Activated naive CD8-positive, alpha-beta T cell treated with anti-CD3 and anti-CD28 coated beads, Interleukin-2, amount 10 ng/mL, durations not matched to agents 7 days and 5 days (primary cell): ENCODE results near the gene MIAT. TPM values are rescaled to one million over a fixed set of nuclear protein-coding genes. Genes with fewer than 3 reads are reported as not detected.
A peak's percentile ranks its signal among the peaks of the same experiment; 100 is the strongest.
"Not testable (repeated sequence)": the region's sequence is repeated elsewhere in the genome, so short reads cannot be mapped to it uniquely, and the experiment has no call there.

Source experiments
- ATAC-seq: fragments of 150-1000 bp; cut with Tn5 transposase; one replicate; pipeline ENCODE4 v1.10.0; 2021; ENCODE audit warnings: low read depth, moderate library complexity
- POLR2A ChIA-PET: fragments of 350-600 bp; sonication (Branson Sonifier 250); formaldehyde crosslinking; loops from one replicate; lab custom pipeline; 2021; ENCODE audit warnings: antibody characterized with exemption; lab: Charles Lee
- DNase-seq: peaks from one replicate; pipeline ENCODE4 v3.0.0; 2021
- H3K27ac Mint-ChIP-seq: one replicate; pipeline ENCODE4 v1.8.0; 2022; ENCODE audit warnings: mild to moderate bottlenecking, mixed read lengths
- H3K27me3 Mint-ChIP-seq: one replicate; pipeline ENCODE4 v1.8.0; 2022; ENCODE audit warnings: mild to moderate bottlenecking, moderate library complexity, mixed read lengths
- H3K36me3 Mint-ChIP-seq: one replicate; pipeline ENCODE4 v1.8.0; 2021; ENCODE audit warnings: mild to moderate bottlenecking, mixed read lengths
- H3K4me1 Mint-ChIP-seq: one replicate; pipeline ENCODE4 v1.8.0; 2021; ENCODE audit warnings: mixed read lengths
- H3K4me3 Mint-ChIP-seq: one replicate; pipeline ENCODE4 v1.8.0; 2022; ENCODE audit warnings: mild to moderate bottlenecking, moderate library complexity, mixed read lengths
- H3K9me3 Mint-ChIP-seq: one replicate; pipeline ENCODE4 v1.8.0; 2021; ENCODE audit warnings: mixed read lengths
- total RNA-seq, 2 experiments: library from RNA; stranded (reverse); gene quantifications; one replicate each; pipeline ENCODE4 v1.2.3, GENCODE V29; 2021

Gene MIAT
- total RNA-seq, 2 experiments from 2014 or later: 190 to 229 TPM

DNA sequence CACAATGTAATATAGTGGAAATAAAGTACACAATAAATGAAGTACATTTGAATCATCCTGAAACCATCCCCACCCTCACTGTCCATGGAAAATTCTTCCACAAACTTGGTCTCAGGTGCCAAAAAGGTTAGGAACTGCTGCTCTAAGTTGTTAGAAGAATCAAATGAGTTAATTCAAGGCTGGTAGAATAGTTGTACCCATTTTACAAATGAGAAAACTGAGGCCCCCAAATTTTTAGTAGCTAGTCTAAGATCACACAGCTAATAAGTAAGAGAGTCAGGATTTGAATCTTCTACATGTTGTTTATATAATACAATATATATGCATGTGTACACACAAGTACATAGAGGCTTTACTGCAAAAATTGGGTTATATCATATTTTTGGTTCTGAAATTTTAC is 43.1 kb downstream of the MIAT start:
- no peak overlapping the region for H3K27ac Mint-ChIP-seq

DNA sequence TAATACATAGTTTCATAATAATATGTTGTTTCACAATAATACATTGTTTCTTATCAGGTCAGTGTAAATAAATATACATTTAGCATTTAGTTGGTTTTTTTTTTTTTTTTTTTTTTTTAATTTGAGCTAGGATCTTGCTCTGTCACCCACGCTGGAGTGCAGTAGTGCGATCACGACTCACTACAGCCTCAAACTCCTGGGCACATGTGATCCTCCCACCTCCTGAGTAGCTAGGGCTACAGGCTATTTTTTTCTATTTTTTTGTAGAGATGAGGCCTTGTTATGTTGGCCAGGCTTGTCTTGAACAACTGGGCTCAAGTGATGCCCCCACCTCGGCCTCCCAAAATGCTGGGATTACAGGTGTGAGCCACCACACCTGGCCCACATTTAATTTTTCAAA is 43.5 kb downstream of the MIAT start:
- Mint-ChIP-seq H3K27ac (no peak overlapping the region), H3K36me3 (peaks cover 25% of the 10 kb centered on the region), H3K27me3 (no peaks in the 10 kb centered on the region), H3K4me1 (peaks cover 2% of the 10 kb centered on the region), H3K4me3 (no peak overlapping the region), H3K9me3 (peaks cover 6% of the 10 kb centered on the region)
- ATAC-seq: no peak
- no peak for DNase-seq
- POLR2A ChIA-PET: interaction anchor here (0.6 to 1.0 kb wide), 2 partner anchors 11 to 222 kb away, joined by 3 read pairs; no protein-coding TSS in a partner anchor

More for the DNA sequence above, 43.1 kb downstream of the MIAT start:
- Mint-ChIP-seq H3K9me3 (peaks cover 6% of the 10 kb centered on the region), H3K36me3 (peaks cover 26% of the 10 kb centered on the region), H3K4me3 (no peak overlapping the region), H3K27me3 (no peaks in the 10 kb centered on the region), H3K4me1 (peaks cover 2% of the 10 kb centered on the region)
- POLR2A ChIA-PET: interaction anchor here (1.0 kb wide), 1 partner anchor 11 kb away, joined by 3 read pairs; no protein-coding TSS in a partner anchor
- no peak for DNase-seq
- no peak for ATAC-seq

DNA sequence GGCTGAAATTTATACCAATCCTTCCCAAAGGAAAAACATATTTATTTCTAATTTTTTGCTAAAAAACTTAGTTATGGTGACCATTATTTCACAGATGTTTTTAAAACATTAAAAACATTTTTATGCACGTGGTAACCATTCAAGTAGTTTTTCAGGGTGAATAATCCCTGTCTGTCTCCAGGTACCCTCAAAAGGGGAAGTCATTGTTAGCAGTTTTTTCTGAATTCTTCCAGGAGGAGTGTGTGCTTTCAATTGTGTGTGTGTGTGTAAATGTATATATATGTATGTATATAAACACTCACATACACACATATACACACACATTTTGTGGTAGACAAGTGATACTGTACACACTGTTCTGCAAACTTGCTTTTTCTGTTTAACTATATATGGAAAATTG is 43.9 kb downstream of the MIAT start:
- DNase-seq (no peak), ATAC-seq (no peak)
- peaks cover 6% of the 10 kb centered on the region for H3K9me3 Mint-ChIP-seq
- H3K27ac Mint-ChIP-seq: no peak overlapping the region
- no peak overlapping the region for H3K4me3 Mint-ChIP-seq
- peaks cover 2% of the 10 kb centered on the region for H3K4me1 Mint-ChIP-seq
- peaks cover 25% of the 10 kb centered on the region for H3K36me3 Mint-ChIP-seq
- POLR2A ChIA-PET: interaction anchor here (0.6 to 1.0 kb wide), 2 partner anchors 10 to 222 kb away, joined by 3 read pairs; no protein-coding TSS in a partner anchor
- no peaks in the 10 kb centered on the region for H3K27me3 Mint-ChIP-seq

DNA sequence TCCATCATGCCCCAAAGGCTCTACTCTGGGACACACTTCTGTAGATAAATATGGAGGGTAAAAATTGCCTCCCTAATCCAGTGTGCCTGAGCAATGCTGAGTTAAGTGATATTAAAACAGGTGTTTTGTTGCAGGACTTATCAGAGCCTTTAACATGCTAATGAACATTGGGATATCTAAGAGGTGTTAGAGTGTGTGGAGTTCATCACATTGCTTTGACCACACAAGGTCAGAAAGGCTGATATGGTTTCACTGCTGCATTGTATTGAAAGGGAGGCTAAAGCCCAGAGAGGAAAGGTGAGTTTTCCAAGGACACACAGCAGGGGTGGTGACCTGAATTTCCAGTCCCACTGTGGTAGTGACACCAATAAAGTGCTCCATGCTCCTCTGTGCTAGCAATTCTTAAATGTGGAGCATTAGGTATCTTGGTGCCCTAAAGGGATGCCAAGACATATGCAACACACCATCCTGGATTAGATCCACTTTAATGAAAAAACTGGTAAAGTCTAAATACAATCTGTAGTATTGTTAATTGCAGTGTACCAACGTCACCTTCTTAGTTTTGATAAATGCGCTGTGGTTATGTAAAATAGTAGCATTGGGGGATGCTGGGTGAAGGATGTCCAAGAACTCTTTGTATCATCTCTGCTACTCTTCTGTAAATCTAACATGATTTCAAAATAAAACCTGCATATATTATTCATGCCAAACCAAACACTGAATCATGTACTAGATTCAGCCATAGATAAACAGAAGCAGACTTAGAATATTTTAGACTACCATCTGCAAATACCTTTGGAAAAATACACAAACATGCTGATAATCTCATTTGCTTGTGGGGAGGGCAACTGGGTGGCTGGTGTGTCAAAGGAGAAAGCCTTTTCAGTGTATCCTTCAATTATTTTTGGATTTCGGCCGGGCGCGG is 45.8 kb downstream of the MIAT start:
- H3K4me1 Mint-ChIP-seq: peaks cover 2% of the 10 kb centered on the region
- peaks cover 6% of the 10 kb centered on the region for H3K9me3 Mint-ChIP-seq
- peaks cover 29% of the 10 kb centered on the region for H3K36me3 Mint-ChIP-seq
- no peak overlapping the region for H3K4me3 Mint-ChIP-seq
- ATAC-seq (no peak), DNase-seq (no peak)
- H3K27ac Mint-ChIP-seq: no peak overlapping the region
- H3K27me3 Mint-ChIP-seq: no peaks in the 10 kb centered on the region
- POLR2A ChIA-PET: no interaction called here

DNA sequence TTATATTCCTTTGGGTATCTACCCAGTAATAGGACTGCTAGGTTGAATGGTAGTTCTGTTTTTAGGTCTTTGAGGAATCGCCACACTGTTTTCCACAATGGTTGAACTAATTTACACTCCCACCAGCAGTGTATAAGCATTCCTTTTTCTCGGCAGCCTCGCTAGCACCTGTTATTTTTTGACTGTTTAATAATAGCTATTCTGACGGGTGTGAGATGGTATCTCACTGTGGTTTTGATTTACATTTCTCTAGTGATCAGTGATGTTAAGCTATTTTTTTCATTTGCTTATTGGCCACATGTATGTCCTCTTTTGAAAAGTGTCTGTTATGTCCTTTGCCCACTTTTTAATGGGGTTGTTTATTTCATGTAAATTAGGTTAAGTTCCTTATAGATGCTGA is 48.0 kb downstream of the MIAT start:
- H3K36me3 Mint-ChIP-seq: peaks cover 11% of the 10 kb centered on the region
- H3K27ac Mint-ChIP-seq, H3K9me3 Mint-ChIP-seq, H3K4me1 Mint-ChIP-seq, H3K4me3 Mint-ChIP-seq, H3K27me3 Mint-ChIP-seq, ATAC-seq, DNase-seq, POLR2A ChIA-PET: not testable (repeated sequence)

DNA sequence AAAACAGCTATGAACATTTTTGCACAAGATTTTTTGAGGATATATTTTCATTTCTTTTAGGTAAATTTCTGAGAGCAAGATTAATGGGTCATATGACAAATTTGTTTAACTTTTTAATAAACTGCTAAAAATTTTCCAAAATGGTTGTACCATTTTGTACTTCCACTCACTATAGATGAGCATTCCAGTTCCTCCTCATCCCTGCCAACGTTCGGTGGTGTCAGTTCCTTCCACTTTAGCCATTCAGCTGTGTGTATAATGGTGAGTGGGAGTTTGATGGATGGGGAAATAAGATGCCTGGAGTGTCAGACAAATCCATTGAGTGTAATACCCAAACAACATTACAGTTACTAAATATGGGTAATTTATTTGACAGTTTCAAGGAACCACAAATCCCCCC is 49.7 kb downstream of the MIAT start:
- DNase-seq (no peak), ATAC-seq (no peak)
- Mint-ChIP-seq H3K4me1 (peaks cover 12% of the 10 kb centered on the region), H3K27ac (no peak overlapping the region), H3K27me3 (no peaks in the 10 kb centered on the region), H3K9me3 (no peaks in the 10 kb centered on the region), H3K4me3 (no peak overlapping the region), H3K36me3 (peaks cover 10% of the 10 kb centered on the region)
- POLR2A ChIA-PET: no interaction called here

DNA sequence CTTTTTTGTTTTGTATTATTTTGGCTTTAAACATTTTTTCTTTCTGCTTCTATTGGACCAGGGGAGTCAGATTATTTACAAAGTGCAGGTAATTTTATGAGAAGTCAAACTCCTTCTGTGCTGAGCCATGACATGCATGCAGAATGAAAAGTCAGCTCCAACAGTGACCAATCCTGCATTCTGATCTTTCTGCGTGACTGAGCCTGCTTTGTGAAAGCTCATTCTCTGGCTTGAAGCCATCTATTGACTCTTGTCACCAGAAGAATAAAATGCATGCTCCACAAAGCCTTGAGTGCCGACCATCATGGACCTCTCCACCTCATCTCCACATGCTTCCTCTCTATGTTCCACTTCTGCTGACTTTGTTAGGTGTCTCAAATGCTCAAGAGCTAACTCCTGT is 50.2 kb downstream of the MIAT start:
- no peaks in the 10 kb centered on the region for H3K27me3 Mint-ChIP-seq
- POLR2A ChIA-PET: no interaction called here
- ATAC-seq (no peak), DNase-seq (no peak)
- H3K27ac Mint-ChIP-seq: no peak overlapping the region
- H3K4me3 Mint-ChIP-seq: no peak overlapping the region
- H3K36me3 Mint-ChIP-seq: peaks cover 10% of the 10 kb centered on the region
- H3K4me1 Mint-ChIP-seq: peaks cover 12% of the 10 kb centered on the region
- H3K9me3 Mint-ChIP-seq: no peaks in the 10 kb centered on the region

DNA sequence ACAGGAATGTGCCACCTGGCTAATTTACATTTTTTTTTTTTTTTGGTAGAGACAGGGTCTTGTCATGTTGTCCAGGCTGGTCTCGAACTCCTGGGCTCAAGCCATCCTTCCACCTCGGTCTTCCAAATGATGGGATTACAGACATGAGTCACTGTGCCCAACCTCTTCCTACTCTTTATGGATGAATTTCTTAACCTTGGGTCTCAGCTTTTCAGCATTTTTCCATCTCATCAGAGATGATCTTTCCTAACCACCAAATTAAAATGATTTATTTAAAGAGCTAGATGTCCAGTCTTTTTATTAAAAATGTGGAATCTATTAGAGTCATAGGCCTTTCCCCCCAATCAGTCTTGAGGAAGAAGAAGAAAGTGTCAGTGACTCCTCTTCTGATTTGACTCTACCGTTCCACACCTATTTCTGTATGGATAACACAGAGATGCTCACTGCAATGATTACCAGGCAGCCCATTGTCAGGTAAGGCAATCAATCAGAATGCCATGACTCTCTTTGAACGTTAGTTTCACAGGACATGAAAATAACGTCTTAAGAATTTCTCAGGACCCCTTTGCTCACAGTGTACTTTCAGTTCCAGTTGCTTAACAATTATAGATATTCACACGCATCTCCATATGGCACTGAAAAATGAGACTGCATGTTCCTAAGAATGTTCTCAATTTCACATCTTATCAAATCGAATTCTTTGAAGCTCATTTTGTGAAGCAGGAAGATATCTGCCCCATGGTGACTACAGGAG is 51.0 kb downstream of the MIAT start:
- Mint-ChIP-seq H3K4me3 (no peak overlapping the region), H3K27me3 (no peaks in the 10 kb centered on the region), H3K9me3 (no peaks in the 10 kb centered on the region), H3K27ac (no peak overlapping the region), H3K36me3 (peaks cover 10% of the 10 kb centered on the region), H3K4me1 (peaks cover 12% of the 10 kb centered on the region)
- DNase-seq: no peak
- ATAC-seq: no peak
- POLR2A ChIA-PET: no interaction called here

DNA sequence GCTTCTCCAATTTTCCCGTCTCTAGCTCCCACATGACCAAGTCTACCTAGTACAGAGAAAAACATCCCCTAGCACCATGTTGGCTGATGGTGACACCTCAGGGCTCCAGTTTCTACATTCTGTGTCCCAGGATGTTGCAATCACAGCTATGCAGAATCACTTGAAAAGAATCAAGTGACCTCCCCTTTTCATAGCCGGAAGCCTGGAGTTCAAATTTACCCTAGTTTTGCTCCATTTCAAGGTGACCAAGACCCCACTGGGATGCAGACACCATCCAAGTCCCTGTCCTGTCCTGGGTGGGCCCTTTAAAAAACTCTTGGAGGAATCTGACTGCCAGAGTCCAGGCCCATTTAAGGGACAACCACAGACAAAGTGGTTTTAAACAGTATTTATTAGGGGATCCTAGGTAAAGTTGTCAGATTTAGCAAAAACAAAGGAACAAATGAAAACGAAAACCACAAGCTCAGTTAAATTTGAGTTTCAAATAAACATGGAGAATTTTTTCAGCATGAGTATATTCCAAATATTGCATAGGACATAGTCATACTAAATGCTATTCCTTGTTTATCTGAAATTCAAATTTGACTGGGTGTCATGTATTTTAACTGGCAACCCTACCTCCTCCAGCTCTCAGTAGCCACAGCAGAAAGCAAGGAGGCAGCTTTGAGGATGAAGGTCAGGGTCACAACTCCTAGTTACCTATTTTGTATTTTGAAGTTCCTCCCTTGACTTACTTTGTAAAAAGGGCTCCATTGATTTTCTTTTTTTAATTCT is 52.4 kb downstream of the MIAT start:
- ATAC-seq: no peak
- Mint-ChIP-seq H3K4me1 (peaks cover 12% of the 10 kb centered on the region), H3K27me3 (no peaks in the 10 kb centered on the region), H3K4me3 (no peak overlapping the region), H3K36me3 (peaks cover 10% of the 10 kb centered on the region), H3K27ac (no peak overlapping the region), H3K9me3 (no peaks in the 10 kb centered on the region)
- POLR2A ChIA-PET: no interaction called here
- no peak for DNase-seq

DNA sequence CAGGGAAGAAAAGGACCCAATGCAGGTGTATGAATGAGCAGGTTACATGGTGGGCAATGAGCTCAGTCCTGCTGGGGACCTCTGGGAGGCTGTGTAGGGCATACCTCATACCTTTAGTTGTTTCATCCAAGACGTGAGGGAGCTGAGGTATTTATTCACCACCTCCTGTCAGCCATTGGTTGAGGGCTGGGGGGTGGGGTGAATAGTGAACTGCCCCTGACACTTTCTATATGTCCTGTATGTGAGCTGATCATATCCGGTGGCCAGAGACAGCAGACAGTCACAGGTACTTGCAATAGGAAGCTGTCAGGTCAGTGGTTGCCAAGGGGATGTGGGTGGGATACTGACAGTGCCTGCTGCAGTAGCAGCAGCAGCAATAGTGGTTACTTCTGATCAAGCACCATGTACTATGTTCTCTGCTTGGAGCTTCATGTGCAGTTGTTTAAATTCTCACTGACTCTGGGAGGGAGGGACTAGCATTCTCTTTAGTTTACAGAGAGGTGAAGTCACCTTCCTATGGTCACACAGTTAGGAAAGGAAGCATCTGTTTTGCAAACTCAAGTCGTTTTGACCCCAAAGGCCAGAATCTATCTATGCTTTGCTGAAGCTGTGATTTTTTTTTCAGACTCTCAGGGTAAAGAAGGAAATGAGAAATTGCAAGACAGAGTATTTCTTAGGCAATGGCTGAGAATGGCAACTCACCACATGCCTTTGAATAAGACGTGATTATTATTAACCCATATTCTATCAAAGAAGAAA is 54.0 kb downstream of the MIAT start:
- Mint-ChIP-seq H3K4me1 (peaks cover 12% of the 10 kb centered on the region), H3K4me3 (no peak overlapping the region), H3K36me3 (peaks cover 10% of the 10 kb centered on the region), H3K27ac (peak overlapping the region; percentile 47), H3K27me3 (no peaks in the 10 kb centered on the region), H3K9me3 (no peaks in the 10 kb centered on the region)
- POLR2A ChIA-PET: interaction anchor here (1.0 kb wide), 1 partner anchor 10 kb away, joined by 3 read pairs; no protein-coding TSS in a partner anchor
- ATAC-seq: peak; percentile 76
- no peak for DNase-seq

DNA sequence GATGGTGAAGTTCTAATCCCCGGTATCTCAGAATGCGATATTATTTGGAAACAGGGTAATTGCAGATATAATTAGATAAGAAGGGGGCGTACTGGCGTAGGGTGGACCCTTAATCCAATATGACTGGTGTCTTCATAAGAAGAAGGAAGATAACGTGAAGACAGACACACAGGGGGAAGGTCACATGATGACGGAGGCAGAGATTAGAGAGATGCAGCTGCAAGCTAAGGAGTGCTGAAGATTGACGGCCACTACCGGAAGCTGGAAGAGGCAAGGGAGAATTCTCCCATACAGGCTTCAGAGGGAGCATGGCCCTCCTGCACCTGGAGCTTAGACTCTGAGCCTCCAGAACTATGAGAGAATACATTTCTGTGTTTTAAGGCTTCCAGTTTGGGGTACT is 54.8 kb downstream of the MIAT start:
- DNase-seq: no peak
- POLR2A ChIA-PET: interaction anchor here (1.0 kb wide), 1 partner anchor 11 kb away, joined by 3 read pairs; no protein-coding TSS in a partner anchor
- Mint-ChIP-seq H3K4me1 (peaks cover 12% of the 10 kb centered on the region), H3K36me3 (peaks cover 7% of the 10 kb centered on the region), H3K9me3 (no peaks in the 10 kb centered on the region), H3K27ac (no peak overlapping the region), H3K27me3 (no peaks in the 10 kb centered on the region), H3K4me3 (no peak overlapping the region)
- ATAC-seq: no peak

DNA sequence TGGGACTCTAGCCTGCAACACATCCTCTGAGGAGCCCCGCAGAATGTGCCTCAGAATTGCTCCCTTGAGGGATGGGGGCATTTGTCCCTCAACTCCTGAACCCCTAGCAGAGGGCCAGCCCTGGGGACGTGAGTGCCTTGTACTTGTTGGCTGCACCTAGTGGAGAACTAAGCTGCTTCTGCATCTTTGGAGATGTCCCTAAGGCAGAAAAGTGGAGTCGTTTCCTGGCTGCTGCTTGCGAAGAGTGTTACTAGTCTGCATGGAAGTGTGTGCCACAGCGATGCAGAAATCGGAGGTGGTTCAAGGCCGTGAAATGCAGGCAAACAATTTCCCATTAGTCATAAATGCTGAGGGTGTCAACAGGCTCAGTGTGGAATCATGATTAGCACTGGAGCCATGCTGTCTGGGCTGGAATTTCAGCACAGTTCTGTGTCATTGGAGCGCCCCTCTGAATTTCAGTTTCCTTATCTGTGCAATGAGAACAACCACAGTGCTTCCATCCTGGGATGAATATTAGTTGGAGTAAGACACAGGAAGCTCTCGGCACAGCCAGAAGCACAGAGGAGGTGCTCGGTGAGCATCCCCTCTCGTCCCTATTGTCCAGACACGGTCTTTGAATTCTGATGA is 56.5 kb downstream of the MIAT start:
- Mint-ChIP-seq H3K36me3 (no peaks in the 10 kb centered on the region), H3K4me1 (peaks cover 14% of the 10 kb centered on the region), H3K9me3 (no peaks in the 10 kb centered on the region), H3K4me3 (no peak overlapping the region), H3K27ac (no peak overlapping the region), H3K27me3 (no peaks in the 10 kb centered on the region)
- POLR2A ChIA-PET: no interaction called here
- ATAC-seq (no peak), DNase-seq (no peak)
